HEK293T (cell line): ENCODE results near the gene LRRC75B.
"Not testable (repeated sequence)": the region's sequence is repeated elsewhere in the genome, so short reads cannot be mapped to it uniquely, and the experiment has no call there.

ENCODE experiments used
- CTCF ChIA-PET: fragments of 350-600 bp; formaldehyde crosslinking; extraction: SDS; loops from one replicate; lab custom pipeline; 2021; ENCODE audit warnings: antibody characterized with exemption, inconsistent platforms; lab: Yijun Ruan, JAX
- POLR2A ChIA-PET: fragments of 350-600 bp; formaldehyde crosslinking; extraction: SDS; loops from one replicate; lab custom pipeline; 2020; ENCODE audit warnings: antibody characterized with exemption, inconsistent platforms; lab: Yijun Ruan, JAX
- DNase-seq: peaks from one replicate; pipeline ENCODE4 v3.0.0; 2012; ENCODE audit warnings: mixed read lengths; ENCODE audit errors: extremely low spot score
- ARNT ChIP-seq: fragments of 450-650 bp; IDR thresholded peaks from 2 replicates; pipeline ENCODE4 v1.6.1; 2017; ENCODE audit warnings: mild to moderate bottlenecking
- BHLHE40 ChIP-seq: fragments of 450-650 bp; IDR thresholded peaks from 2 replicates; pipeline ENCODE4 v1.6.1; 2016; ENCODE audit warnings: mild to moderate bottlenecking, moderate library complexity, borderline replicate concordance
- CTBP1 ChIP-seq: fragments of 450-650 bp; IDR thresholded peaks from 2 replicates; pipeline ENCODE4 v1.6.1; 2016; ENCODE audit warnings: borderline replicate concordance
- ELF4 ChIP-seq: fragments of 450-650 bp; IDR thresholded peaks from 2 replicates; pipeline ENCODE4 v1.6.1; 2017; ENCODE audit warnings: antibody characterized with exemption
- FOXA1 ChIP-seq: fragments of 450-650 bp; IDR thresholded peaks from 2 replicates; pipeline ENCODE4 v1.6.1; 2016; ENCODE audit warnings: mild to moderate bottlenecking
- FOXK2 ChIP-seq: fragments of 450-650 bp; IDR thresholded peaks from 2 replicates; pipeline ENCODE4 v1.6.1; 2016; ENCODE audit warnings: mild to moderate bottlenecking
- FOXM1 ChIP-seq: fragments of 450-650 bp; IDR thresholded peaks from 2 replicates; pipeline ENCODE4 v1.6.1; 2017; ENCODE audit warnings: mild to moderate bottlenecking, borderline replicate concordance
- HDGF ChIP-seq: fragments of 450-650 bp; IDR thresholded peaks from 2 replicates; pipeline ENCODE4 v1.6.1; 2017; ENCODE audit warnings: antibody characterized with exemption, borderline replicate concordance
- L3MBTL2 ChIP-seq: fragments of 450-650 bp; conservative IDR thresholded peaks from 2 replicates; pipeline ENCODE4 v1.6.1; 2016; ENCODE audit warnings: mild to moderate bottlenecking
- LEF1 ChIP-seq: fragments of 450-650 bp; IDR thresholded peaks from 2 replicates; pipeline ENCODE4 v1.6.1; 2017; ENCODE audit warnings: mild to moderate bottlenecking, borderline replicate concordance
- NFRKB ChIP-seq: fragments of 450-650 bp; IDR thresholded peaks from 2 replicates; pipeline ENCODE4 v1.6.1; 2016; ENCODE audit warnings: mild to moderate bottlenecking, moderate library complexity
- SP1 ChIP-seq: fragments of 450-650 bp; IDR thresholded peaks from 2 replicates; pipeline ENCODE4 v1.6.1; 2017
- SUZ12 ChIP-seq: fragments of 450-650 bp; IDR thresholded peaks from 2 replicates; pipeline ENCODE4 v1.6.1; 2016; ENCODE audit warnings: mild to moderate bottlenecking
- TARDBP ChIP-seq: fragments of 450-650 bp; IDR thresholded peaks from 2 replicates; pipeline ENCODE4 v1.6.1; 2016
- ZNF384 ChIP-seq: fragments of 450-650 bp; IDR thresholded peaks from 2 replicates; pipeline ENCODE4 v1.6.1; 2016
- TF ChIP-seq, protein P1 (sequence below): fragments of 450-650 bp; IDR thresholded peaks from 2 replicates; pipeline ENCODE4 v1.6.1; 2016

The LRRC75B gene

DNA sequence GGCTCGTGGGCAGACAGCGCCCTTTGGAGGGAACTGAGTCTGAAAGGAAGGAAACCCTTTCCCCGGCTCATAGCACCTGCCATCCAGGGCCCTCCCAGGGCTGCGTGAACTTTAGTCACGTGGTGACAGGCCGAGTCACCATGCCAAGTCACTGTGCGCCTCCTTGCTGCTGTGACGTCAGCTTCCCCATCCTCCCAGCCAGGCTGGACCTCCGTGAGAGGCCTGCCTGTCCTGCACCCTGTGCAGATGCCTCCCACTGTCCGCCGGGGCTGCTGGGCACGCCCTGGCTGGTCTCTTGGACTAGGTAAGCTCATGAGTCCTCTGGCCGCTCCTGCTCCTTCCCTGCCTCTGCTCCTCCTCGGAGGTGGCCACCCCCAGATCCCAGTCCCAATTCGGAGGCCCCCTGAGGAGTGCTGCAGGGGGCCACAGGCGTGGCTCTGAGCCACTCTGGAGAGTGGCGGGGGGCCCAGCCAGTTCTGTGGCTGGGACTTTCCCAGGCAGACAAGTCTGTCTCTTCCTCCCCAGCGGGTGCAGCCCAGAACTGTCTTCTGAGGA is 14.6 kb upstream of the LRRC75B start:
- POLR2A ChIA-PET, DNase-seq, CTCF ChIA-PET: not testable (repeated sequence)

DNA sequence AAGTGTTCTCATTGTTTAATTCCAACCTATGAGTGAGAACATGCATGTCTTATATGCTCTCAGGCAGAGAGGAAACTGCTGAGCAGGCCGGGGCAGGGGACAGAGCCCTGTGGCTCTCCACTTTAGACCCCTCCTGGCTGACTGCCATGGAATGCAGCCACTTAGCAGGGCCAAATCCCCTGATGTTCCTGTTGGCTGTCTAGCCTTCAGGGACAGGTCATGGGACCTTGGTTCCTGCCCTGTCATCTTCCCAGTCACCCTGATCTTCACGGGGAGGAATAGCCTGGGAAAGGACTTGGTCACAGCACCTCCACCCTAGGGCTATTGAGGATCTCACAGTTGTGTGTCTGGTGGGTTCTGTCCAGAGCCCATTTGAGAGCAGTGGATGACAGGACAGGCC is 13.5 kb upstream of the LRRC75B start:
- DNase-seq, CTCF ChIA-PET, POLR2A ChIA-PET: not testable (repeated sequence)

DNA sequence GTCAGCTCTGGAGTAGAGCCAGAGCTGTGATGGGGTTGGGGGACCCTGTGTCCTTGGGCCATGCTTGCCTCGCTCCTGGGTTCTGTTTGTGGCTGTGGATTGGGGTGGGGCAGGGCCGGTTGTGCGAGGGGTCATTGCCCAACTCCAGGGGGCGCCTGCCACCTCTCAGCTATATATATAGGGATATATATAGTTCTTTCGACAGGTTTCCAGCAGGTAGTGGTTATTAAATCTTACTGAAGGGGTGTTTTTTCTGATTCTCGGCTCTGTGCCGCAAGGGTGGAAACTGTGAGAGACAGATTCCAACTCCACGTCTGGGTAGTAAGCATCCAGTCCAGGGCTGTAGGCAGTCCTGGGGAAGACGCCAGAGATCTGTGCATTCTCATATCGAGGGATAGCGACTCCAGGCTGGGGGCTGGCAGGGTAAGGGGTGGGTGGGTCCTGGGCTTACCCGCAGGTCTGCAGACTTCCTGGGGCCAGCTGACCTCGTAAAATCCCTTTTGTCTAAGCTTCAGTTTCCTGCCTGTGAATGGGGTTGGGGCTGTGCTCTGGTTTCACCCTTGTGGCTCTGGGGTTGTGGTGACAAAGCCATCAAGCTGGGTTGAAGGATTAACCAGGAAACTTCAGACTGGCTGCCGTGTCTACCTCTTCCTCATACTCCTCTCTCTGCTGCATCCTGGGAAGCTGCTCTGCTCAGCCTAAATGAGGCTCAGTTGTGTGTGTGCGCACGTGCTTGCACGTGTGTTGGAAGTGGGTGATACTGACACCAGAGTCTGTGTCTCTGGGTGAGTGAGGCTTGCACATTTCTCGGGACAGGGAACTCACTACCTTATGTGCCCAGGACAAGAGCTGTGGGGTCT is 11.1 kb upstream of the LRRC75B start:
- POLR2A ChIA-PET, CTCF ChIA-PET, DNase-seq: not testable (repeated sequence)

DNA sequence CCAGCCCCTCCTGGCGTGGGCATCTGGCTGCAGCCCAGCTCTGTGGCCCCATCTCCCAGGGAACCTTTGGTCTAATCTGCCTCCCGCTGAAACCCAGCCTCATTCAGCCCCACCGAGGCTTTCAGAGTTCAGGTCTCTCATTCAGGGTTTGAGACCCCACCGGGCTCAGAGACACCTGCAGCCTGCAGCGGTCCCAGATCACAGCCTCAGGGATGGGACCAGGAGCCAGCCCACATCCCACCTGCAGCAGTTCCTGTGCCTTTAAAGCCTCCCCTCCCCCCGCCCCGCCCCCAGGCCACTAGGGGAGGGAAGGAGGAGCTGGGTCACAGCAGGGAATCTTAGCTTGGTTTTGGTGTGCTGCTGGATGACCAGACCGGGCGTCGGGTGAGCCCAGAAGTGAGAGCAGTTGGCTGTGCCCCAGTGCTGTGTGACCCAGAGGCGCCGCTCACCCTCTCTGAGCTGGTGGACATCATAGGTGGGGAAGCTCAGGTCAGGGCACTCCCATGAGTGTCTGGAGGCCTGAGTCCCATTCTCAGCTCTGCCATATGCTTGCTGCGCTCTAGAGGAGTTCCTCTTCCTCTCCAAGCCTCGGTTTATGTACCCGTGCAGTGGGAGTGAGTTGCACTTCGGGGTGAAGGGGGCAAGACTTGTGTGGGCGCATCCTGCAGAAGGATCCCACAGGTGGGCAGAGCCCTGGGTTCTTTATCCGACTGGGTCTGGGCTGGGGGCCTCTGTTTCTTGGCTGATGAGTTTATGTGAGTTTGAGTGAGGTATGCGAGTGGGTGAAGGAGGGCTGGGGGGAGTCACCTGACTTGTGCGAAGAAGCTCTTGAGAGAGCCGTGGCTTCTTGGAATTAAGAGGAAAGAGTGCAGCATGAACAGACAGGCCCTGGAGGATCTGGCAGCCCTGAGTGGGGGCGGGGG is 10.2 kb upstream of the LRRC75B start, which contains the start of gene GGT1:
TSS of gene GGT1 (plus strand) at position 347 of the 923 bp plus-strand sequence. CDS start 7,889 bp downstream, outside the sequence.
- POLR2A ChIA-PET, CTCF ChIA-PET, DNase-seq: not testable (repeated sequence)

DNA sequence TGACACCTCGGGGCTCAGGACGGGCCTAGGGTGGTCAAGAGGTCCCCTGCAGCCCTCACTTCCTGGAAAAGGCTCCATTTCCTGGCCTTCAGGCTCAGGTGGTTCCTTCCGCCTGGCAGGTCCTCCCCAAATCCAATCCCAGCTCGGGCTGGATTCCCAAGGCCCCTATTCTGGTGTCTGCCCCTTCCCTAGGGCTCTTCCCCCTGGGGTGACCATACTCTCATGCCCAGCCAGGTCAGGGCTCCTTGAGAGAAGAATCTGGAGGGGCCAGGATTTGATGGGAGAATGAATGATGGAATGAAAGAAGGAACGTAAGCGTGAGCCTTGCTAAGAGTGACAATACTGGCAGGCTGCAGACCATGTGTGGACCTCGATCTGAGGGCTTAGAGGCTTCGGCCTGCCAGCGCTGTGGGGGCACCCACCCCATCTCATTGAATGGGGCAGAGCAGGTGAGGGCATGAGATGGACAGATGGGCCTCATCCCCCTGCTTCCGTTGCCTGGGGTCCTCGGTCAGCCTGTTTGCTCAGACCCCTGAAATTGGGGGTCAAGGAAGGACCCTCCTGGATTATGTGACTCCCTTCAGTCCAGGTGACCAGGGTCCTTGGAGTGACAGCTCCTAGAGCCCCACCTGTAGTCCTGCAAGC is 9.4 kb upstream of the LRRC75B start:
- POLR2A ChIA-PET, DNase-seq, CTCF ChIA-PET: not testable (repeated sequence)

DNA sequence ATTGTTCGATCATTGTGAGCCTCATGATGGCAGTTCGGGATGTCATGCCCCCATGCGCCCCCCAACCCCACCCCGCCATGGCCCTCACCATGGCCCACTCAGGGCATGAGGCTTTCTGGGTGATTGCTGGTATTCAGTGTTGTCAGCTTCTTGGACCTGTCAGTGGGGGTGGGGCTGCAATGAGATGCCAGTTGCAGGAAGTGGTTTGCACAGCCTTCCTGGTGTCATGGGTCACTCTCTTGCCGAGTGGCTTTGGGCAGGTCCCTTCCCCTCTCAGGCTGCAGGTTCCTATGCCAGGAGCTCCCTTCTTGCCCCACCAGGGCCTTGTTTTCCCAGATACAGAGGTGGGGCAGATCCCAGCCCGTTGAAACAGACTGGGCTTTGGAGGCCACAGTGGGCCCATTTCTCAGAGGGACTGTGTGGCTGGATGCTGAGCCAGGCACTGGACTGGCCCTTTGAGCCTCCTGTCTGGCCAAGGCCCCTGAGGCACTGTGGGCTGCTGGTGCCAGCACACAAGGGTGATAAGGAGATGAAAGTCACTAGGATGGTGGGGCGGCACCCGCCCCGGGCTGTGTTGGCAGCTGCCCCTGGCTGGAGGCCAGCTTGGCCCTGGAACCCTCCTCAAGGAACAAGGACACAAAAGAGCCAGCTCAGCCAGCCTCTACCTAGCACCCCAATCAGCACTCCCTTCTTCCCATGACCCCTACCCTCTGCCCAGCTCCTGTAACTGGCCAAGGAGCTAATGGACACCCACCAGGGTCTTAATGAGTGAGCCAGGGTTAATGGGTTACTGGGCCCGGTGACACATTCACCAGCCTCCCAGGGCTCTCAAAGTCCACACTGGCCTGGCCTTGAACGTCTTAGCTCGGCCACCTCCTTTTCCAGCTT is 8.6 kb upstream of the LRRC75B start:
- no peak for TF ChIP-seq FOXA1
- TF ChIP-seq CTBP1: no peak
- no peak for TF ChIP-seq BHLHE40
- no peak for TF ChIP-seq SUZ12
- no peak for TF ChIP-seq ARNT
- TF ChIP-seq L3MBTL2: no peak
- TF ChIP-seq, protein P1, sequence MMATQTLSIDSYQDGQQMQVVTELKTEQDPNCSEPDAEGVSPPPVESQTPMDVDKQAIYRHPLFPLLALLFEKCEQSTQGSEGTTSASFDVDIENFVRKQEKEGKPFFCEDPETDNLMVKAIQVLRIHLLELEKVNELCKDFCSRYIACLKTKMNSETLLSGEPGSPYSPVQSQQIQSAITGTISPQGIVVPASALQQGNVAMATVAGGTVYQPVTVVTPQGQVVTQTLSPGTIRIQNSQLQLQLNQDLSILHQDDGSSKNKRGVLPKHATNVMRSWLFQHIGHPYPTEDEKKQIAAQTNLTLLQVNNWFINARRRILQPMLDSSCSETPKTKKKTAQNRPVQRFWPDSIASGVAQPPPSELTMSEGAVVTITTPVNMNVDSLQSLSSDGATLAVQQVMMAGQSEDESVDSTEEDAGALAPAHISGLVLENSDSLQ: no peak
- no peak for TF ChIP-seq FOXM1
- TF ChIP-seq ELF4: no peak
- TF ChIP-seq LEF1: no peak
- TF ChIP-seq NFRKB: no peak
- TF ChIP-seq FOXK2: no peak
- no peak for TF ChIP-seq HDGF
- no peak for TF ChIP-seq SP1
- TF ChIP-seq ZNF384: no peak
- no peak for TF ChIP-seq TARDBP
- DNase-seq: no peak
- POLR2A ChIA-PET: no interaction called here
- CTCF ChIA-PET: no interaction called here

DNA sequence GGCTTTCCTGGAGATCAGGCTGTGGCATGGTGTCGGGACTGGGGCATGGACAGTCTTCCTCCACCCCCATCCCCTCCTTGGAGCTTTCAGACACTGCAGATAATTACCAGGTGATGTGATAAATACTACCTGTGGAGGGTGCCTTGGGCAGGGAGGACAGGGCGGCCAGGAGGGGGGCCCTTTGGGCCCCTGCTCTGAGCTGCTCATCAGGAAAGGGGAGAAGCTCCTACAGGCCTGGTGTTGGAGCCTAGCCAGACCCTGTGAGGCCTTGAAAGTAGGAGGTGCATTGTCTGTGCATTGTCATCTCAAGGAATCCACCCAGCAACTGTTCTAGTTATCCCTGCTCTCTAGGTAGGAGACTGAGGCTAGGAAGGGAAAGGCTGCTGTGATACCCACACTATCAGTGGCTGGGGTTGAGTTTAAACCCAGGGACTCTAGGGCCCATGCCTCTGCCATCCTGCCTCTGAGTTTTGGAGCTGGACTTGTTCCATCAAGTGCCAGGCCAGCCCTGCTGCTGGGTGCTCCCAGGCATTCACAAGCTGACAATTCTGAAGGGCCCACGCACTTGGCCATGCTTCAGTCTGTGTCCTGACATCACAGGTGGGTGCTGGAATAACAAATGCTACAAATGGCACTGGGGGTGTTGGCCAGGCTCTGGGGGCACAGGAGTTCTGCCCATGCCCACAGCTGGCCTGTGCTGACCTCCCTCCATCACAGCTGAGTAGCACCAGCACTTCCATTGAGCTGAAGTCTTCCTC is 7.3 kb upstream of the LRRC75B start:
- CTCF ChIA-PET, DNase-seq, POLR2A ChIA-PET: not testable (repeated sequence)
